ENCODE data around the gene ITPR3.

DNA sequence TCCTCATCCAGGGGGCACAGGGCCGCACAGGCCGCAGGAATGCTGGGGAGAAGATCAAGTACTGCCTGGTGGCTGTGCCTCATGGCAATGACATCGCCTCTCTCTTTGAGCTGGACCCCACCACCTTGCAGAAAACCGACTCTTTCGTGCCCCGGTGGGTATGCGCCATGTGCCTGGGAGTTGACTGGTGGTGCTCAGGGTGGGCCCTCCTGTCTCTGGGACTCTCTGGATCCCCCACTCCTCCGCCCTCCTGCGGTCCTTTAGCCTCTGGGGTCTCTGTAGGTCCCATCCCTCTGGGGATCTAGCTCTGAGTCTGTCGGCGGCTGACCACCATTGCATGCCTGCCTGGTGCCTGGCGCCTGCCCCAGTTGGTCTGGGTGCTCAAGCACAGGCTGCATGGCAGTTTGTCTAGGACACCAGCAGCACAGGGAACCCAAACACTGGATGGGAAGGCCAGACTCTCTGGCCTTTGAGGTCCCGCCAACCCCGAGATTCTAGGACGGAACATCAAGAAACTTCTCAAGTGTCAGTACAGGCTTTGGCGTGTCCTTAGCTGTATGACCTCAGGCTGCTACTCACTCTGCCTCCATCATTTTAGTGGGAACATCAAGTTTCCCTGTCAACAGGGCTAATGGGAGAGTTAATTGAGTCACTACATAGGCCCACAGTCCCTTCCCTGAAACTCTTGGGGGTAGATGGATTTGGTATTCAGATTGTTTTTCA lies 42.8 kb downstream of the ITPR3 start:
- TF ChIP-seq, protein P1, sequence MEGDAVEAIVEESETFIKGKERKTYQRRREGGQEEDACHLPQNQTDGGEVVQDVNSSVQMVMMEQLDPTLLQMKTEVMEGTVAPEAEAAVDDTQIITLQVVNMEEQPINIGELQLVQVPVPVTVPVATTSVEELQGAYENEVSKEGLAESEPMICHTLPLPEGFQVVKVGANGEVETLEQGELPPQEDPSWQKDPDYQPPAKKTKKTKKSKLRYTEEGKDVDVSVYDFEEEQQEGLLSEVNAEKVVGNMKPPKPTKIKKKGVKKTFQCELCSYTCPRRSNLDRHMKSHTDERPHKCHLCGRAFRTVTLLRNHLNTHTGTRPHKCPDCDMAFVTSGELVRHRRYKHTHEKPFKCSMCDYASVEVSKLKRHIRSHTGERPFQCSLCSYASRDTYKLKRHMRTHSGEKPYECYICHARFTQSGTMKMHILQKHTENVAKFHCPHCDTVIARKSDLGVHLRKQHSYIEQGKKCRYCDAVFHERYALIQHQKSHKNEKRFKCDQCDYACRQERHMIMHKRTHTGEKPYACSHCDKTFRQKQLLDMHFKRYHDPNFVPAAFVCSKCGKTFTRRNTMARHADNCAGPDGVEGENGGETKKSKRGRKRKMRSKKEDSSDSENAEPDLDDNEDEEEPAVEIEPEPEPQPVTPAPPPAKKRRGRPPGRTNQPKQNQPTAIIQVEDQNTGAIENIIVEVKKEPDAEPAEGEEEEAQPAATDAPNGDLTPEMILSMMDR (conservative IDR thresholded peaks at IDR 0.05), result no peak
- no peak for TF ChIP-seq ZFX (IDR thresholded peaks at IDR 0.05)

Data from C4-2B (cell line).